ENCODE data around the gene BRIP1. TPM values are rescaled to one million over a fixed set of nuclear protein-coding genes. Genes with fewer than 3 reads are reported as not detected.

BRIP1 gene
- total and polyA plus RNA-seq, 4 donors, result 0.21 to 4.3 (median 0.82) TPM

DNA sequence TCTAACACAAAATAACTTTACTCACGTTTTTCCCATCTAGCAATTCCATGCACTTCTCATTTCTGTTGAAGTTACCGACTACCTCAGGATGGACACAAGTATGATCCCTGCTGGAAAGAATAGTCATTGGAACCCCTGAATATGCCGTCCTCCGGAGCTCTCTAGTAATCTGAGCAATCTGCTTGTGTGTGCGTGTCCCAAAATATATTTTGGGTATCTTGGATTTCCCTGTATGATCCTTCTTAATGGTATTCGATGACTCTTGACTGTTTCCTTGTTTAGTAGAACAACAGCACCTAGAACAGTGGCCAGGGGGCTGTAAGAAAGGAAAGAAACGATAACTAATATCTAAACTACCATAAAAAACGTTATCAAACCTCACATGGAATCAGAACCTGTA is 54.9 kb downstream of the BRIP1 start:
- Histone ChIP-seq H3K4me1 (ENCODE audit: control insufficient read depth in 5 of 5, insufficient read depth in 5 of 5, low read length in 5 of 5) (peaks cover 0 to 15% (median 0%) of the 10 kb centered on the region in 5 donors), H3K9me3 (ENCODE audit: control insufficient read depth in 4 of 4, insufficient read depth in 3 of 4, low read length in 3 of 4) (no peaks in the 10 kb centered on the region), H3K36me3 (ENCODE audit: control insufficient read depth in 4 of 4, insufficient read depth in 4 of 4, low read length in 4 of 4) (peaks cover 0 to 4% (median 0%) of the 10 kb centered on the region in 4 donors), H3K27me3 (ENCODE audit: control insufficient read depth in 3 of 3, insufficient read depth in 3 of 3, low read length in 2 of 3) (no peaks in the 10 kb centered on the region), H3K4me3 (no peak overlapping the region), H3K9ac (ENCODE audit: insufficient read depth in 1 of 2, low read length in 2 of 2) (no peak overlapping the region), H3K27ac (ENCODE audit: low read depth in 1 of 2, low read length in 1 of 2) (no peak overlapping the region)
- DNase-seq (no peak), ATAC-seq (ENCODE audit: insufficient read depth, low FRiP score) (no peak)
- TF ChIP-seq, protein P1, sequence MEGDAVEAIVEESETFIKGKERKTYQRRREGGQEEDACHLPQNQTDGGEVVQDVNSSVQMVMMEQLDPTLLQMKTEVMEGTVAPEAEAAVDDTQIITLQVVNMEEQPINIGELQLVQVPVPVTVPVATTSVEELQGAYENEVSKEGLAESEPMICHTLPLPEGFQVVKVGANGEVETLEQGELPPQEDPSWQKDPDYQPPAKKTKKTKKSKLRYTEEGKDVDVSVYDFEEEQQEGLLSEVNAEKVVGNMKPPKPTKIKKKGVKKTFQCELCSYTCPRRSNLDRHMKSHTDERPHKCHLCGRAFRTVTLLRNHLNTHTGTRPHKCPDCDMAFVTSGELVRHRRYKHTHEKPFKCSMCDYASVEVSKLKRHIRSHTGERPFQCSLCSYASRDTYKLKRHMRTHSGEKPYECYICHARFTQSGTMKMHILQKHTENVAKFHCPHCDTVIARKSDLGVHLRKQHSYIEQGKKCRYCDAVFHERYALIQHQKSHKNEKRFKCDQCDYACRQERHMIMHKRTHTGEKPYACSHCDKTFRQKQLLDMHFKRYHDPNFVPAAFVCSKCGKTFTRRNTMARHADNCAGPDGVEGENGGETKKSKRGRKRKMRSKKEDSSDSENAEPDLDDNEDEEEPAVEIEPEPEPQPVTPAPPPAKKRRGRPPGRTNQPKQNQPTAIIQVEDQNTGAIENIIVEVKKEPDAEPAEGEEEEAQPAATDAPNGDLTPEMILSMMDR (IDR thresholded peaks at IDR 0.05; ENCODE audit: control extremely low read depth, extremely low read depth), result no peak
- WGBS, 2 donors, result 94 to 99% methylated on average over 8 of the region's 8 CpGs

DNA sequence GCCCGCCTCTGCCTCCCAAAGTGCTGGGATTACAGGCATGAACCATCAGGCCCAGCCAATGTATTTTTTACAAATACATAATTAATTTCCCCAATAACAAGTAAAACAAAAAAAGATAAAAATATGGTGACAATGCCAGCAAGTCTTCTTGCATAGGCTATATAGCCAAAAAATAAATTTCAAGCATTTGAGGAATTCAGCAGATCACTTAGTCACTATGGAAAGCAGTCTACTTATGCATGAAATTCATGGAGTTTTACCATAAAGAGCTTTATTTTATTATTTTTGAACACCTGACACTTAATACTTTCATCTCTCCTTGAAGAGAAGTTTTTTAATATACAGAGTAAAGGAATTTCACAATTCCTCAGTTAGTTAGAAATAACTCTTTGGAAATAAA is 56.4 kb downstream of the BRIP1 start:
- peaks cover 0 to 15% (median 0%) of the 10 kb centered on the region in 5 donors for H3K4me1 ChIP-seq (ENCODE audit: control insufficient read depth in 5 of 5, insufficient read depth in 5 of 5, low read length in 5 of 5)
- peaks cover 0 to 4% (median 0%) of the 10 kb centered on the region in 4 donors for H3K36me3 ChIP-seq (ENCODE audit: control insufficient read depth in 4 of 4, insufficient read depth in 4 of 4, low read length in 4 of 4)
- H3K4me3 ChIP-seq, result no peak overlapping the region
- H3K9me3 ChIP-seq (ENCODE audit: control insufficient read depth in 4 of 4, insufficient read depth in 3 of 4, low read length in 3 of 4), result no peaks in the 10 kb centered on the region
- DNase-seq (no peak), ATAC-seq (ENCODE audit: insufficient read depth, low FRiP score) (no peak)
- TF ChIP-seq, protein P1 (IDR thresholded peaks at IDR 0.05; ENCODE audit: control extremely low read depth, extremely low read depth), result no peak
- H3K9ac ChIP-seq (ENCODE audit: insufficient read depth in 1 of 2, low read length in 2 of 2), result no peak overlapping the region
- WGBS, 2 donors, result 97 to 100% methylated on average over 1 of the region's 1 CpG
- no peaks in the 10 kb centered on the region for H3K27me3 ChIP-seq (ENCODE audit: control insufficient read depth in 3 of 3, insufficient read depth in 3 of 3, low read length in 2 of 3)
- H3K27ac ChIP-seq (ENCODE audit: low read depth in 1 of 2, low read length in 1 of 2), result no peak overlapping the region

DNA sequence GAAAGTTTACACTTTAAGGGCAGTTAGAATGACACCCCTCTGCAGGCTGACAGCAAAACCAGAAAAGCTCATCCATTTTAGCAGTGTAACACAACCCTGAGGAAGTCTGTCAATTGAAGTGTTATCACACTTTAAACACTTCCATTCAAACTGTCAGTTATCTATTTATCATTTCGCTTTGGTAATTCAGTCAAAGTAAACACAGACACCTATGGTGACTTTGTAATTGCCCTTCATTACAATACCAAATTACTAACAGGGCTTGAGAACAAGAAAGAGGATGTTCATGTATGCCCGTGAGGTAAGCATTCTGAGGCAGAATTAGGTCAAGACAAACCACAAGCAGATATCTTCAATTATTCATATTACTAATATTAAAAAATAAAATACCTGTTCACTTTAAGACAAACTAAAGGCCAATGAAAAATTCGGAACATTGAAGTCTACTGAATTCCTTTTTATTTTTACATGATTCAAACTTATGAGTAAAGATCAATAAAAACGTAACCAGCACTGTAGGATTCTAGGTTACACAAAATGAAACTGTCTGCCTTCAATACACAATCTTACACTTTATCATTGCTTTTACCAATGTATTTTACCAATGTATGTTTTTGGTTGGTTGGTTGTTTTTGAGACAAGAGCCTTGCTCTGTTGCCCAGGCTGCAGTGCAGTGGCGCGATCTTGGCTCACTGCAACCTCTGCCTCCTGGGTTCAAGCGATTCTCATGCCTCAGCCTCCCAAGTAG is 57.1 kb downstream of the BRIP1 start:
- Histone ChIP-seq H3K9ac (ENCODE audit: insufficient read depth in 1 of 2, low read length in 2 of 2) (no peak overlapping the region), H3K4me3 (no peak overlapping the region), H3K4me1 (ENCODE audit: control insufficient read depth in 5 of 5, insufficient read depth in 5 of 5, low read length in 5 of 5) (peaks cover 0 to 15% (median 0%) of the 10 kb centered on the region in 5 donors), H3K27me3 (ENCODE audit: control insufficient read depth in 3 of 3, insufficient read depth in 3 of 3, low read length in 2 of 3) (no peaks in the 10 kb centered on the region), H3K27ac (ENCODE audit: low read depth in 1 of 2, low read length in 1 of 2) (no peak overlapping the region), H3K36me3 (ENCODE audit: control insufficient read depth in 4 of 4, insufficient read depth in 4 of 4, low read length in 4 of 4) (peaks cover 0 to 4% (median 0%) of the 10 kb centered on the region in 4 donors), H3K9me3 (ENCODE audit: control insufficient read depth in 4 of 4, insufficient read depth in 3 of 4, low read length in 3 of 4) (no peaks in the 10 kb centered on the region)
- DNase-seq (no peak), ATAC-seq (ENCODE audit: insufficient read depth, low FRiP score) (no peak)
- TF ChIP-seq, protein P1 (IDR thresholded peaks at IDR 0.05; ENCODE audit: control extremely low read depth, extremely low read depth), result no peak
- 86 to 88% methylated on average over 7 of the region's 7 CpGs for WGBS, 2 donors

All from lung (tissue), 12 donors.